C4-2B (cell line): ENCODE results near the gene TSPAN9.

Experiments
- H3K27ac ChIP-seq: fragments of 450-650 bp; 2 replicates; pipeline ENCODE4 v1.5.1; 2017
- CTCF ChIP-seq: fragments of 450-650 bp; conservative IDR thresholded peaks from 2 replicates; pipeline ENCODE4 v1.5.1; 2017; ENCODE audit warnings: mild to moderate bottlenecking
- ZFX ChIP-seq: fragments of 450-650 bp; IDR thresholded peaks from 2 replicates; pipeline ENCODE4 v1.6.1; 2017

Gene TSPAN9

GRCh38 chr12:3252450-3252891, 175.3 kb downstream of the TSPAN9 start:
- TF ChIP-seq CTCF, result no peak
- no peak overlapping the region for H3K27ac ChIP-seq

GRCh38 chr12:3253682-3254275, 176.6 kb downstream of the TSPAN9 start:
- no peak overlapping the region for H3K27ac ChIP-seq
- TF ChIP-seq ZFX, result no peak
- TF ChIP-seq CTCF, result no peak

GRCh38 chr12:3255057-3255456, 177.9 kb downstream of the TSPAN9 start:
- TF ChIP-seq CTCF, result no peak
- TF ChIP-seq ZFX, result no peak

GRCh38 chr12:3256103-3256631, 179.0 kb downstream of the TSPAN9 start:
- no peak for TF ChIP-seq CTCF
- TF ChIP-seq ZFX, result no peak
- H3K27ac ChIP-seq, result no peak overlapping the region

More at GRCh38 chr12:3255057-3255456, 177.9 kb downstream of the TSPAN9 start:
- no peak overlapping the region for H3K27ac ChIP-seq

GRCh38 chr12:3257411-3257810, 180.2 kb downstream of the TSPAN9 start:
- no peak overlapping the region for H3K27ac ChIP-seq
- TF ChIP-seq CTCF (no peak), ZFX (no peak)

GRCh38 chr12:3259973-3260372, 182.8 kb downstream of the TSPAN9 start:
- TF ChIP-seq ZFX, result no peak
- TF ChIP-seq CTCF, result no peak
- no peak overlapping the region for H3K27ac ChIP-seq

- H3K27ac ChIP-seq, result no peak overlapping the region
- TF ChIP-seq ZFX, result no peak
- no peak for TF ChIP-seq CTCF
Measured at GRCh38 chr12:3261782-3262359, 184.7 kb downstream of the TSPAN9 start.
